ENCODE measurements around the gene PTPN14. TPM values are rescaled to one million over a fixed set of nuclear protein-coding genes. Genes with fewer than 3 reads are reported as not detected.
"Not testable (repeated sequence)": the region's sequence is repeated elsewhere in the genome, so short reads cannot be mapped to it uniquely, and the experiment has no call there.

The PTPN14 gene
- total RNA-seq, 1 experiment from 2014 or later = 209 TPM

GRCh38 chr1:214491468-214492146 is 59.8 kb downstream of the PTPN14 start:
- no TSS peak for BruUV-seq (replicated peaks)
- Histone ChIP-seq H3K27ac (ENCODE audit: low read length) (peak overlapping the region; percentile 98), H3K4me1 (ENCODE audit: control insufficient read depth, insufficient read depth, low read length) (peaks cover 93% of the 10 kb centered on the region), H3K9me3 (ENCODE audit: control insufficient read depth, insufficient read depth, low read depth, low read length) (no peaks in the 10 kb centered on the region), H3K4me3 (ENCODE audit: low read depth in 2 of 2, low read length in 2 of 2) (no peak overlapping the region), H3K36me3 (ENCODE audit: control insufficient read depth, insufficient read depth, low read length) (no peaks in the 10 kb centered on the region; the same call in 1 of the 2 replicates), H3K27me3 (ENCODE audit: control insufficient read depth, insufficient read depth, low read length) (no peaks in the 10 kb centered on the region)
- ATAC-seq (peak; percentile 49), DNase-seq (ENCODE audit: low read depth, low spot score) (no peak)
- ChIA-PET CTCF (no interaction called here), POLR2A (no interaction called here)
- TF ChIP-seq POLR2AphosphoS5 (IDR thresholded peaks at IDR 0.05; ENCODE audit: low read depth, low read length) = no peak
- TF ChIP-seq CTCF (IDR thresholded peaks at IDR 0.05) = peak; percentile 38
- in situ Hi-C loops (cut with HindIII; ENCODE audit: low pct_unique_long_range_greater_than_20kb, low sequenced_read_pairs) = no loop called here
- intact Hi-C loops (cut with micrococcal nuclease; ENCODE audit: unreplicated experiment) = no loop called here

- no peak for DNase-seq (ENCODE audit: low read depth, low spot score)
- Histone ChIP-seq H3K9me3 (ENCODE audit: control insufficient read depth, insufficient read depth, low read depth, low read length) (no peaks in the 10 kb centered on the region), H3K27me3 (ENCODE audit: control insufficient read depth, insufficient read depth, low read length) (no peaks in the 10 kb centered on the region), H3K27ac (ENCODE audit: low read length) (peak overlapping the region; percentile 55), H3K36me3 (ENCODE audit: control insufficient read depth, insufficient read depth, low read length) (peaks cover 2% of the 10 kb centered on the region; the same call in 1 of the 2 replicates), H3K4me1 (ENCODE audit: control insufficient read depth, insufficient read depth, low read length) (peaks cover 78% of the 10 kb centered on the region), H3K4me3 (ENCODE audit: low read depth in 2 of 2, low read length in 2 of 2) (no peak overlapping the region)
- in situ Hi-C loops (cut with HindIII; ENCODE audit: low pct_unique_long_range_greater_than_20kb, low sequenced_read_pairs) = no loop called here
- no peak for TF ChIP-seq REST (IDR thresholded peaks at IDR 0.05; ENCODE audit: insufficient read depth in 1 of 2, low read depth in 2 of 2, low read length in 1 of 2)
- no peak for TF ChIP-seq TCF7L2 (IDR thresholded peaks at IDR 0.05; ENCODE audit: low read depth, low read length)
- TF ChIP-seq SIN3A (IDR thresholded peaks at IDR 0.05; ENCODE audit: borderline replicate concordance, insufficient read depth, low read depth, low read length) = no peak
- TF ChIP-seq CTCF (IDR thresholded peaks at IDR 0.05) = no peak
- TF ChIP-seq POLR2AphosphoS5 (IDR thresholded peaks at IDR 0.05; ENCODE audit: low read depth, low read length) = no peak
- intact Hi-C loops (cut with micrococcal nuclease; ENCODE audit: unreplicated experiment) = no loop called here
- CTCF ChIA-PET = no interaction called here
- POLR2A ChIA-PET = no interaction called here
- BruUV-seq (replicated peaks) = no TSS peak
- ATAC-seq = no peak
Measured at GRCh38 chr1:214485151-214485550, 66.3 kb downstream of the PTPN14 start.

- in situ Hi-C loops (cut with HindIII; ENCODE audit: low pct_unique_long_range_greater_than_20kb, low sequenced_read_pairs); H3K4me3 ChIP-seq (ENCODE audit: low read depth in 2 of 2, low read length in 2 of 2); CTCF ChIA-PET; intact Hi-C loops (cut with micrococcal nuclease; ENCODE audit: unreplicated experiment); H3K9me3 ChIP-seq (ENCODE audit: control insufficient read depth, insufficient read depth, low read depth, low read length); BruUV-seq (replicated peaks); ATAC-seq; H3K27me3 ChIP-seq (ENCODE audit: control insufficient read depth, insufficient read depth, low read length); H3K36me3 ChIP-seq (ENCODE audit: control insufficient read depth, insufficient read depth, low read length); DNase-seq (ENCODE audit: low read depth, low spot score); POLR2A ChIA-PET: not testable (repeated sequence)
- Histone ChIP-seq H3K27ac (ENCODE audit: low read length) (peak overlapping the region; percentile 55), H3K4me1 (ENCODE audit: control insufficient read depth, insufficient read depth, low read length) (peaks cover 67% of the 10 kb centered on the region)
Measured at GRCh38 chr1:214483180-214483579, 68.2 kb downstream of the PTPN14 start.

- POLR2A ChIA-PET; H3K27me3 ChIP-seq (ENCODE audit: control insufficient read depth, insufficient read depth, low read length); CTCF ChIA-PET; in situ Hi-C loops (cut with HindIII; ENCODE audit: low pct_unique_long_range_greater_than_20kb, low sequenced_read_pairs); H3K4me3 ChIP-seq (ENCODE audit: low read depth in 2 of 2, low read length in 2 of 2); H3K9me3 ChIP-seq (ENCODE audit: control insufficient read depth, insufficient read depth, low read depth, low read length); intact Hi-C loops (cut with micrococcal nuclease; ENCODE audit: unreplicated experiment); DNase-seq (ENCODE audit: low read depth, low spot score); H3K36me3 ChIP-seq (ENCODE audit: control insufficient read depth, insufficient read depth, low read length): not testable (repeated sequence)
- BruUV-seq (replicated peaks) = TSS peak; percentile 18
- Histone ChIP-seq H3K27ac (ENCODE audit: low read length) (peak overlapping the region; percentile 55), H3K4me1 (ENCODE audit: control insufficient read depth, insufficient read depth, low read length) (peaks cover 67% of the 10 kb centered on the region)
- ATAC-seq = peak; percentile 47
Measured at GRCh38 chr1:214481983-214482634, 69.3 kb downstream of the PTPN14 start.

All from Panc1 (cell line).